ENCODE measurements around the gene OTOF. TPM values are rescaled to one million over a fixed set of nuclear protein-coding genes. Genes with fewer than 3 reads are reported as not detected.

Gene OTOF
- total RNA-seq, 1 donor from 2014 or later = 0.36 TPM

DNA sequence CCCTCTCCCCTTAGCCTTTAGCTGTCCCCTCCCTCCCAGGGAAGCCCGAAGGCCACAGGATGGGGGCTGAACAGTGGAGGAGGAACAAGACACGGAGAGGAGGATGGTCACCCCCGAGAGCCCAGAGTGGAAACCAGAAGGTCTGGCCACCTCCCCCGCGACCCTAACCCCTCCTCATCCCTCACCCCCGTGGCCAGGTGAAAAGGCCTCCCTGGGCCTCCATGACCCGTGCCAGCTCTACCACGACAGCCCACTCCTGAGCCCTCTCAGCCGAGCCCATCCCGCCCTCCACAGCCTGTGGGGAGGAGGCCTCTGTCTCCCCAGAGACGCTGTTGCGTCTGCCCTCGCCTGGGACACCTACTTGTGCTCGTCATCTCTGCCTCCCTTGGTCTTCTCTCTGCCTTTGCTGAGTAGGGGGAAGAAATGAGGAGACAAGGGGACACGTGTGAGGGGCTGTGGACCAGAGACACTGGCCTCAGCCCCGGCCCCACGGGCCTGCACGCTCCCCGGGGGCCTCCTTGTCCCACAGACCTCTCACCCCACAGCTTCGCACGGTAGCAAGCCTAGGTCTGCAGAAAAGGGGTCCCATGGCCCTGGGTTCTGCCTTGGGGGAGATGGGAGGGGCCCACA is 32.5 kb upstream of the OTOF start:
- Mint-ChIP-seq H3K9me3 (no peaks in the 10 kb centered on the region), H3K4me3 (no peak overlapping the region), H3K27ac (no peak overlapping the region), H3K36me3 (no peaks in the 10 kb centered on the region), H3K4me1 (peaks cover 26% of the 10 kb centered on the region), H3K27me3 (ENCODE audit: insufficient read depth, low read depth) (peaks cover 6% of the 10 kb centered on the region)
- H3K27me3 ChIP-seq = no peaks in the 10 kb centered on the region
- no peak overlapping the region for H3K4me3 ChIP-seq
- no peak overlapping the region for H3K4me2 ChIP-seq
- H4K20me1 ChIP-seq (ENCODE audit: low read depth) = no peaks in the 10 kb centered on the region
- H3K9me3 ChIP-seq (ENCODE audit: low read depth) = no peaks in the 10 kb centered on the region
- no peak overlapping the region for H3K9ac ChIP-seq
- TF ChIP-seq, protein P1, sequence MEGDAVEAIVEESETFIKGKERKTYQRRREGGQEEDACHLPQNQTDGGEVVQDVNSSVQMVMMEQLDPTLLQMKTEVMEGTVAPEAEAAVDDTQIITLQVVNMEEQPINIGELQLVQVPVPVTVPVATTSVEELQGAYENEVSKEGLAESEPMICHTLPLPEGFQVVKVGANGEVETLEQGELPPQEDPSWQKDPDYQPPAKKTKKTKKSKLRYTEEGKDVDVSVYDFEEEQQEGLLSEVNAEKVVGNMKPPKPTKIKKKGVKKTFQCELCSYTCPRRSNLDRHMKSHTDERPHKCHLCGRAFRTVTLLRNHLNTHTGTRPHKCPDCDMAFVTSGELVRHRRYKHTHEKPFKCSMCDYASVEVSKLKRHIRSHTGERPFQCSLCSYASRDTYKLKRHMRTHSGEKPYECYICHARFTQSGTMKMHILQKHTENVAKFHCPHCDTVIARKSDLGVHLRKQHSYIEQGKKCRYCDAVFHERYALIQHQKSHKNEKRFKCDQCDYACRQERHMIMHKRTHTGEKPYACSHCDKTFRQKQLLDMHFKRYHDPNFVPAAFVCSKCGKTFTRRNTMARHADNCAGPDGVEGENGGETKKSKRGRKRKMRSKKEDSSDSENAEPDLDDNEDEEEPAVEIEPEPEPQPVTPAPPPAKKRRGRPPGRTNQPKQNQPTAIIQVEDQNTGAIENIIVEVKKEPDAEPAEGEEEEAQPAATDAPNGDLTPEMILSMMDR (IDR thresholded peaks at IDR 0.05) = no peak
- TF ChIP-seq EZH2 (IDR thresholded peaks at IDR 0.05) (no peak), EZH2phosphoT487 (IDR thresholded peaks at IDR 0.05) (no peak)
- no peaks in the 10 kb centered on the region for H3K4me1 ChIP-seq
- no peaks in the 10 kb centered on the region for H3K79me2 ChIP-seq (ENCODE audit: low read depth)
- no peak overlapping the region for H3K27ac ChIP-seq
- H2AFZ ChIP-seq (replicated peaks) = no peak overlapping the region
- H3K36me3 ChIP-seq = no peaks in the 10 kb centered on the region
- H3F3A ChIP-seq (ENCODE audit: low read depth) = no peaks in the 10 kb centered on the region
- no peak for DNase-seq (ENCODE audit: low spot score)

DNA sequence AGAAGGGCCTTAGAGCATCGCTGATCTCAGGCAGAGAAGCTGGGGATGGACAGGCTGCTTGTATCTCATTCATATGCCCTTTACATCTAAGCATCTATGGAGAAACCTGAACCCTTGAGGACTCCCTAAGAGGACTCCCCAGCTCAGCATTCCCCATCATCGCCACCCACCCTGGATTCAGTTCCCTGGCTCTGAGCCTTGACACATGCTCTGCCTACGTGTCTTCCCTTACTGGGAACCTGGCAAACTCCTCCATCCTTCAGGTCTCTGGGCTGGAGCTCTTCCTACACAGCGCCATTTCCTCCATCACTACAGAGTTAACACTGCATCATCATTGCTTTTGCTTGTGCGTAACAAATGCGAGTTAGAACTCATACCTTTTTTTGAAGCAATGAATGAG is 31.2 kb upstream of the OTOF start:
- TF ChIP-seq EZH2 (IDR thresholded peaks at IDR 0.05) (no peak), EZH2phosphoT487 (IDR thresholded peaks at IDR 0.05) (no peak)
- TF ChIP-seq, protein P1 (IDR thresholded peaks at IDR 0.05) = no peak
- no peaks in the 10 kb centered on the region for H3K9me3 Mint-ChIP-seq

DNA sequence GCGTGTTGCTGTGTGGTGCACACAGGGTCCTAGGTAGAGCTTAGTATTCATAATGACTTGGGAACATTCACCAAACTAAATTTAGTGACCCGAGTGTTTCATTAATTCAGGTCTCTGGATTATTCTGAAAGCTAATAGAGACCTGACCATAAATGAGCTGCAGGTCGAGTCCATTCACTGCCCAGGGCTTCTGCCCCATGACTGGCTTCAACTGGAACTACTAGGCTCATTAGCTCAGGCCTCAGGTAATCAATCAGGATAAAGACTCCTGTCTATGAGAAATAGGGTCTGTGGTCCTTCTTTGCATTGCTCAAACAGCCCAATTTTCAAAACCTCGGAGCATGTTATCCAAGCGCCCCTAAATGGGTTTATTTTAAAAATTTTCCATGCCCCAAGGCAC is 30.0 kb upstream of the OTOF start:
- Histone ChIP-seq H3F3A (ENCODE audit: low read depth) (no peaks in the 10 kb centered on the region), H3K4me2 (no peak overlapping the region), H2AFZ (replicated peaks) (no peak overlapping the region), H3K9me3 (ENCODE audit: low read depth) (no peaks in the 10 kb centered on the region), H3K27me3 (peaks cover 19% of the 10 kb centered on the region), H3K36me3 (no peaks in the 10 kb centered on the region), H3K4me1 (peaks cover 8% of the 10 kb centered on the region), H3K79me2 (ENCODE audit: low read depth) (no peaks in the 10 kb centered on the region), H4K20me1 (ENCODE audit: low read depth) (no peaks in the 10 kb centered on the region), H3K9ac (no peak overlapping the region), H3K4me3 (no peak overlapping the region), H3K27ac (no peak overlapping the region)
- Mint-ChIP-seq H3K27ac (no peak overlapping the region), H3K36me3 (no peaks in the 10 kb centered on the region), H3K4me3 (no peak overlapping the region), H3K4me1 (peaks cover 22% of the 10 kb centered on the region), H3K27me3 (ENCODE audit: insufficient read depth, low read depth) (peaks cover 3% of the 10 kb centered on the region), H3K9me3 (no peaks in the 10 kb centered on the region)
- TF ChIP-seq EZH2 (IDR thresholded peaks at IDR 0.05) = no peak
- TF ChIP-seq EZH2phosphoT487 (IDR thresholded peaks at IDR 0.05) = no peak
- TF ChIP-seq, protein P1 (IDR thresholded peaks at IDR 0.05) = no peak
- no peak for DNase-seq (ENCODE audit: low spot score)

More for the DNA sequence above, 31.2 kb upstream of the OTOF start:
- no peaks in the 10 kb centered on the region for H3K79me2 ChIP-seq (ENCODE audit: low read depth)
- no peak for DNase-seq (ENCODE audit: low spot score)
- H3K36me3 ChIP-seq = no peaks in the 10 kb centered on the region
- H3K27me3 ChIP-seq = peaks cover 11% of the 10 kb centered on the region
- no peak overlapping the region for H3K4me3 Mint-ChIP-seq
- no peak overlapping the region for H3K27ac Mint-ChIP-seq
- H3K27me3 Mint-ChIP-seq (ENCODE audit: insufficient read depth, low read depth) = peaks cover 8% of the 10 kb centered on the region
- no peak overlapping the region for H3K9ac ChIP-seq
- H3K4me3 ChIP-seq = no peak overlapping the region
- no peak overlapping the region for H3K27ac ChIP-seq
- no peaks in the 10 kb centered on the region for H3K36me3 Mint-ChIP-seq
- H3K4me1 Mint-ChIP-seq = peaks cover 24% of the 10 kb centered on the region
- no peaks in the 10 kb centered on the region for H3K9me3 ChIP-seq (ENCODE audit: low read depth)
- H3F3A ChIP-seq (ENCODE audit: low read depth) = no peaks in the 10 kb centered on the region
- H4K20me1 ChIP-seq (ENCODE audit: low read depth) = no peaks in the 10 kb centered on the region
- H3K4me2 ChIP-seq = no peak overlapping the region
- no peaks in the 10 kb centered on the region for H3K4me1 ChIP-seq
- H2AFZ ChIP-seq (replicated peaks) = no peak overlapping the region

Measured in neural progenitor cell (in vitro differentiated cells).